Epithelial cell of proximal tubule (primary cell): ENCODE results near the gene RTN4RL1. TPM values are rescaled to one million over a fixed set of nuclear protein-coding genes. Genes with fewer than 3 reads are reported as not detected.

Experiments
- DNase-seq: peaks from one replicate; pipeline ENCODE4 v3.0.0-alpha.2; 2011; ENCODE audit warnings: low read depth
- H3K4me3 ChIP-seq: 2 replicates; pipeline ENCODE4 v1.5.1; 2011; ENCODE audit warnings: low read depth, mild to moderate bottlenecking, low read length
- CTCF ChIP-seq: conservative IDR thresholded peaks from 2 replicates; pipeline ENCODE4 v1.5.1; 2012; ENCODE audit warnings: low read depth, mild to moderate bottlenecking, low read length
- total RNA-seq: library from RNA; depleted of rRNA; stranded (reverse); fragments of >200 nt; gene quantifications from 2 replicates; pipeline ENCODE4 v1.2.3, GENCODE V29; 2015

Gene RTN4RL1
- total RNA-seq, 1 donor from 2014 or later, result not detected

GRCh38 chr17:2050300-2051060 lies 25.3 kb upstream of the RTN4RL1 start:
- TF ChIP-seq CTCF, result no peak
- no peak for DNase-seq
- peak overlapping the region; percentile 66 for H3K4me3 ChIP-seq

GRCh38 chr17:2049333-2050299 lies 24.5 kb upstream of the RTN4RL1 start:
- peak overlapping the region; percentile 66 for H3K4me3 ChIP-seq
- DNase-seq, result no peak
- TF ChIP-seq CTCF, result no peak

DNA sequence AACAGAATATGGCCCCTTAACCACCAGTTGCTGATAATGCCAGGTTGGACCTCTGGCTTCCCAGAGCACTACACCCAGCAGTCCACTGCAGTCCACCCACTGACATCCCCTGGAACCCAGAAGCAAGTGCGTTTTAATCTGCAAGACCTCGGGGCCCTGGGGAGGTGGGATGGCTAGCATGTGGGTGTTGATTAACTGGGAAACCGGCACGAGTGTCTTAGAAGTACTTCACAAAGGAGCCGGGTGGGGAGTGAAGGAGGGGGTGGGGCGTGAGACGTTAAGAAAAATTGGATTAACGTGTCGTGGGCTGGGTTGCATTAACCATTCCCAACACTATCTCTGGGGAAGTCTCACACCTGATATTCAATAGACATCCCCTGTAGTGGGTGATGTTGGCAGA lies 23.7 kb upstream of the RTN4RL1 start:
- TF ChIP-seq CTCF, result no peak
- H3K4me3 ChIP-seq, result peak overlapping the region; percentile 66
- DNase-seq, result no peak

- TF ChIP-seq CTCF, result no peak
- no peak for DNase-seq
- H3K4me3 ChIP-seq, result no peak overlapping the region
These were observed 22.5 kb upstream of the RTN4RL1 start for GRCh38 chr17:2047590-2047989.

DNA sequence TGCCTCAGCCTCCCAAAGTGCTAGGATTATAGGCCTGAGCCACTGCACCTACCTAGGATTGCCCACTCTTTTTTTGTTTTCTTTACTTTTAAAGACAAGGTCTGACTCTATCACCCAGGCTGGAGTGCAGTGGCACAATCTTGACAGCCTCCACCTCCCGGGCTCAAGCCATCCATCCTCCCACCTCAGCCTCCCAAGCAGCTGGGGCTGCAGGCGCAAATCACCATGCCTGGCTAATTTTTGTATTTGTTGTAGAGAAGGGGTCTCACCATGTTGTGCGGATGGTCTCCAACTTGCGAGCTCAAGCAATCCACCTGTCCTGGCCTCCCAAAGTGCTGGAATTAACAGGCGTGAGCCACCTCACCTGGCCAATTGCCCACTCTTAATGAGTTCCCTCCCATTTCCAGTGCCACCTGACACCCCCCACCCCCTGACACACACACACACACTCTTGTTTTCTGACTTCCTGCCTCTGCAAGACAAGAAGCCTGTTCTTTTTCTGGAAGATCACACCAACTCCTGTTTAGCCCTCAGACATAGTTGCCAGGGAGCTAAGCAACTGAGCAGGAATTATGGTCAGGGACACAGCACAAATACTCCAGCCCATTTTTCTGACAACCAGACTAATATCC lies 19.2 kb upstream of the RTN4RL1 start:
- TF ChIP-seq CTCF, result no peak
- H3K4me3 ChIP-seq, result no peak overlapping the region
- no peak for DNase-seq

- no peak for TF ChIP-seq CTCF
- no peak for DNase-seq
- no peak overlapping the region for H3K4me3 ChIP-seq
These were observed 18.7 kb upstream of the RTN4RL1 start for GRCh38 chr17:2043785-2044184.
